ENCODE data around the gene PHF23.

DNA sequence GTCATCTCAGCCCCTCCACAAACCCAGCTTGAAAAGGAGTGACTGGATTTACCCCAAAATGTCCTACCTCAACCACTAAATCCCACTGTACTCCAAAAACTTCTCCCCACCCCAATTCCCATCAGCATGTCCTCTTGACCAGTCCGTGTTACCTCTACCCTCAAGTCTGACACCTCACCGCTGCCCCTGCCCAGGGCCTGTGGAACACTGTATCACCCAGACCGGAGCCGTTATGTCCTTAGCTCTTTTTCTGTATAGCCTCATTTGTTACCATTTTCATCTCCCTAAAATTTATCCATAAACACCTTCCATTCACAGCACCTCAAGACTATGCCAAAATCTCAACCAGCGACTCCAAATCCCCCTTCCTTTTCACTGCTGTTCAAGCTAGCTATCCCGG is 2.4 kb downstream of the PHF23 start:
- TF ChIP-seq, protein P1, sequence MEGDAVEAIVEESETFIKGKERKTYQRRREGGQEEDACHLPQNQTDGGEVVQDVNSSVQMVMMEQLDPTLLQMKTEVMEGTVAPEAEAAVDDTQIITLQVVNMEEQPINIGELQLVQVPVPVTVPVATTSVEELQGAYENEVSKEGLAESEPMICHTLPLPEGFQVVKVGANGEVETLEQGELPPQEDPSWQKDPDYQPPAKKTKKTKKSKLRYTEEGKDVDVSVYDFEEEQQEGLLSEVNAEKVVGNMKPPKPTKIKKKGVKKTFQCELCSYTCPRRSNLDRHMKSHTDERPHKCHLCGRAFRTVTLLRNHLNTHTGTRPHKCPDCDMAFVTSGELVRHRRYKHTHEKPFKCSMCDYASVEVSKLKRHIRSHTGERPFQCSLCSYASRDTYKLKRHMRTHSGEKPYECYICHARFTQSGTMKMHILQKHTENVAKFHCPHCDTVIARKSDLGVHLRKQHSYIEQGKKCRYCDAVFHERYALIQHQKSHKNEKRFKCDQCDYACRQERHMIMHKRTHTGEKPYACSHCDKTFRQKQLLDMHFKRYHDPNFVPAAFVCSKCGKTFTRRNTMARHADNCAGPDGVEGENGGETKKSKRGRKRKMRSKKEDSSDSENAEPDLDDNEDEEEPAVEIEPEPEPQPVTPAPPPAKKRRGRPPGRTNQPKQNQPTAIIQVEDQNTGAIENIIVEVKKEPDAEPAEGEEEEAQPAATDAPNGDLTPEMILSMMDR (IDR thresholded peaks at IDR 0.05 in 8 of 11, conservative IDR thresholded peaks at IDR 0.05 in 3 of 11): no peak
- TF ChIP-seq POLR2A (IDR thresholded peaks at IDR 0.05) (no peak), POLR2AphosphoS5 (IDR thresholded peaks at IDR 0.05) (no peak)
